Effector memory CD8-positive, alpha-beta T cell (primary cell): ENCODE results near the gene TM9SF4.

Experiments used
- ATAC-seq: fragments of 150-1000 bp; cut with Tn5 transposase; replicated peaks from 2 replicates; pipeline ENCODE4 v1.10.0; 2021; ENCODE audit warnings: mild to moderate bottlenecking, moderate library complexity
- DNase-seq, 3 experiments: peaks; one replicate each; pipeline ENCODE4 v3.0.0; 2021
- H3K27ac Mint-ChIP-seq, 2 donors: one replicate each; pipeline ENCODE4 v1.8.0; 2022; ENCODE audit warnings: mild to moderate bottlenecking in 2 of 2, mixed read lengths in 2 of 2, moderate library complexity in 2 of 2
- H3K27me3 Mint-ChIP-seq, 2 donors: one replicate each; pipeline ENCODE4 v1.8.0; 2022; ENCODE audit warnings: mixed read lengths in 2 of 2
- H3K36me3 Mint-ChIP-seq: one replicate; pipeline ENCODE4 v1.8.0; 2022; ENCODE audit warnings: mild to moderate bottlenecking, moderate library complexity, mixed read lengths; ENCODE audit not compliant: insufficient read depth
- H3K4me1 Mint-ChIP-seq, 2 donors: one replicate each; pipeline ENCODE4 v1.8.0; 2022; ENCODE audit warnings: low read depth in 2 of 2, mixed read lengths in 2 of 2
- H3K4me3 Mint-ChIP-seq, 2 donors: one replicate each; pipeline ENCODE4 v1.8.0; 2022; ENCODE audit warnings: mild to moderate bottlenecking in 2 of 2, mixed read lengths in 2 of 2, moderate library complexity in 2 of 2
- H3K9me3 Mint-ChIP-seq, 2 donors: one replicate each; pipeline ENCODE4 v1.8.0; 2022; ENCODE audit warnings: mixed read lengths in 2 of 2
- total RNA-seq, 9 experiments: gene quantifications; one replicate each; lab custom pipeline; 2026; lab: John Stamatoyannopoulos, UW

Gene TM9SF4
- total RNA-seq = 43.0 to 74.3 (median 63.7) reads per million in 9 experiments

DNA sequence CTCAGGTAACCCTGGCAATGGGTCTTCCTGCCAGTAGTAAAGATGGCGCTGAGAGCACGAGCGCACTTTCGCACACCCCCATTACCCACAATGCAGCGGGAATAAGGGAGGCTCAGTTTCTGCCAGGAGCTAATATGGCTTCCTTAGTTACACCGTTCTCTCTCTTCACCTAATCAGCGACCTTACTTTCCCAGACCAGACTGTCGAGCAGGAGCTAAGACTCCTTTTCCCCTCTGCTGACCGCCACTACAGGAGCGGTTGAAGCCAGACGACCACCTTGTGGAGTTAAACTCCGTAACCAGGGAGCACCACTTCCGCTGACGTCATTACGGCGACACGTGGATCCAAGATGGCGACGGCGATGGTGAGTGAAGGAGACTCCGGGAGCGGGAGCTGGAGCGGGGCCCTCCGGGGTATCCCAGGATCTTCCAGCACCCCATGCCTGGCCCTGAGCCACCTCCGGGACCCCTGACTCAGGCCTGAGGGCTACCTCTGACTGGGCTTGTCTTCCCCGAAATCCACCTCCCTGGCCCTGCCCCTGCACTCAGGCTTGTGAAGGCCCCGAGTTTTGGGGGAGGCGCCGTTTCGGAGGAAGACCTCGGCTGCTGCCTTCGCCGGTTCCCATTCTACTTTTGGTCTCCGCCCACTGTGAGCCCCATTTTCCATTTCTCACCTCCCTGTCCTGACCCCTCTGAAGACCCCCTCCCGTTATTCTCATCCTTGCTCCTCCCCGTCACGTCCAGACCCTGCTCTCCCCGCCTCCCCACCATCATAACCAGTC lies at the start of gene TM9SF4:
Gene TM9SF4, plus strand, starts transcription at position 323 of the 781 bp plus-strand sequence. Its CDS starts 27 bp downstream, at position 350.
- DNase-seq (peak; percentile 88 to 93 (median 89)), ATAC-seq (peak; percentile 88)
- Mint-ChIP-seq H3K27ac (peak within 1 kb of the TSS; percentile 99), H3K4me3 (peak within 1 kb of the TSS; percentile 86 to 94), H3K27me3 (no peaks in the 10 kb centered on the region), H3K9me3 (no peaks in the 10 kb centered on the region), H3K36me3 (peaks cover 23% of the 10 kb centered on the region), H3K4me1 (peaks cover 24 to 40% of the 10 kb centered on the region in 2 donors)

DNA sequence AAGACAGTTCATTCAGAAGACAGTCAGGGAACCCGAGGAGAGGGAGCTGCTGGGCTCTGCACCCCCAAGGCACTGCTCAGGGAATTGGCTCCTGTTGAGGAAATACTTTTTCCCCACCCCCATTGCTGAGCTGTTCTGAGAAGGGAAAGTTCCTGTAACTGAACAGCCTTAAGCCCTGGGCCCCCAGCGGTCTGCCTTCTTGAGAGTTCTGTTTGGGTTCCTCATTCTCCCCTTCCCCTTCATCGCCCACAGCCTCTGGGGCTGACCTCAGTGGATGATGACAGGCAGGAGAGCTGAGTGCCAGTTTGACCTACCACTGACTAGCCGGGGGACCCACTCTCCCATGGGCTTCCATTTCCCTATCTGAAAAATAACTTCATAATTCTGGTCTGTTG lies 46.7 kb upstream of the TM9SF4 start:
- Mint-ChIP-seq H3K27me3 (peaks cover 50 to 89% of the 10 kb centered on the region in 2 donors), H3K4me3 (no peak overlapping the region), H3K27ac (no peak overlapping the region), H3K36me3 (no peaks in the 10 kb centered on the region), H3K9me3 (no peaks in the 10 kb centered on the region), H3K4me1 (no peaks in the 10 kb centered on the region)
- ATAC-seq (peak; percentile 43), DNase-seq (no peak)

DNA sequence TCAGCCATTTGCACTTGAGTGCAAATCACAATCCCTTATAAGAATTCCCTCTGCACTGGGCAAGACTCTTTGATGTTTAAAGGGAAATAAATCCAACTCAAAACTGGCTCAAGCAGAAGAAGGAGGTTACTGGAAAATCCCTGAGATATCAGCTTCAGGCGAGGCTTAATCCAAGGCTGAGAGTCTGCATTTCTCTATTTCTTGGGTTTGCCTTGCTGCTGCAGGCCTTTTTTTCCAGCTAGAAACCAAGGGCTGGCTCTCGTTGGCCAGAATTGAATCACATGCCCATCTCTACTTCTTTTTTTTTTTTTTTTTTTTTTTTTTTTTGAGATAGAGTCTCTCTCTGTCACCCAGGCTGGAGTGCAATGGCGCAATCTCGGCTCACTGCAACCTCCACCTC lies 45.8 kb upstream of the TM9SF4 start:
- H3K36me3 Mint-ChIP-seq = no peaks in the 10 kb centered on the region
- H3K4me3 Mint-ChIP-seq = no peak overlapping the region
- DNase-seq = no peak
- no peak for ATAC-seq
- H3K27ac Mint-ChIP-seq = no peak overlapping the region
- no peaks in the 10 kb centered on the region for H3K9me3 Mint-ChIP-seq
- H3K27me3 Mint-ChIP-seq = peaks cover 45 to 80% of the 10 kb centered on the region in 2 donors
- no peaks in the 10 kb centered on the region for H3K4me1 Mint-ChIP-seq

DNA sequence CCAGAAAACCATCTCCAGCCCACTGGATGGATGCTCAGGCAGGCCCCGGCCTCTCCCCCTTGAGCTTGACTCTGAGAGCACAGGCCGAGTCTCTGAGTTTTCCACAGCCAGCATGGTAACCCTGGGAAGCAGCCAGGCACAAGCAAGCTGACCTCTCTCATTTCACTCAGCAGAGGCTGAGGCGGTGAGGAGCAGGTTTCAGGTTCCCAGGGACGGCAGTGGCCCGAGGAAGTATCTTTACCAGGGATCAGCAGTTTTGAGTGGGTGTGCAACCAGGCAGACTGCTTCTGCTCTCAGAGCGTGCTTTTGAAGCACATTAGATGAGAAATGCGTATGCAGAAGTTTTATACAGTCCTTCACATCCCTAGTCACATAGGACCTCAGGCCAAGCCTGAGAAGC lies 44.8 kb upstream of the TM9SF4 start:
- Mint-ChIP-seq H3K36me3 (no peaks in the 10 kb centered on the region), H3K27ac (no peak overlapping the region), H3K9me3 (no peaks in the 10 kb centered on the region), H3K27me3 (peaks cover 36 to 71% of the 10 kb centered on the region in 2 donors), H3K4me3 (no peak overlapping the region), H3K4me1 (no peaks in the 10 kb centered on the region)
- DNase-seq (no peak), ATAC-seq (no peak)

GRCh38 chr20:32067234-32067821 lies 42.2 kb upstream of the TM9SF4 start:
- Mint-ChIP-seq H3K36me3 (no peaks in the 10 kb centered on the region), H3K4me3 (no peak overlapping the region), H3K9me3 (no peaks in the 10 kb centered on the region), H3K4me1 (no peaks in the 10 kb centered on the region), H3K27me3 (peaks cover 27 to 71% of the 10 kb centered on the region in 2 donors), H3K27ac (no peak overlapping the region)
- DNase-seq (no peak), ATAC-seq (no peak)

- Mint-ChIP-seq H3K9me3 (no peaks in the 10 kb centered on the region), H3K4me1 (no peaks in the 10 kb centered on the region), H3K36me3 (no peaks in the 10 kb centered on the region), H3K4me3 (no peak overlapping the region), H3K27me3 (peaks cover 23 to 67% of the 10 kb centered on the region in 2 donors), H3K27ac (no peak overlapping the region)
- no peak for ATAC-seq
- no peak for DNase-seq
Observed at GRCh38 chr20:32068174-32068573, 41.3 kb upstream of the TM9SF4 start.

DNA sequence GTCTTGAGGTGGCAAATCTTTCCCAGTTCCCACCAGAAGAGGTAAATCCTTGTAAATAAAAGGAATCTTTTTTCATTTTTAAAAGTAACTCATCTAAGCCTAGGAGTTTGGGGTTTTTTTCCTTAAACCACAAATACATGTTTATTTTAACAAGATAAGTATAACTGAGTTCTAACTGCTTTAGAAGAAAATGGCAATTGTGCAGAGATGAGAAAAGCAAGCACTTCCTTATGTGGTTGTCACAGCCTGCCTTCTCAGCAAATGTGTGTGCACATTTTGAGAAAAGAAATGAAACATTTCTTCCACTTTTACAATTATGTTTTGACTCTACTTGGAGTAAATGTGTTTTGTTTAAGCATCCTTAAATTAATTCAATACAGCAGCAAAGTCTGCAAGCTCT lies 39.8 kb upstream of the TM9SF4 start:
- no peaks in the 10 kb centered on the region for H3K36me3 Mint-ChIP-seq
- no peak overlapping the region for H3K27ac Mint-ChIP-seq
- peaks cover 24 to 64% of the 10 kb centered on the region in 2 donors for H3K27me3 Mint-ChIP-seq
- no peaks in the 10 kb centered on the region for H3K4me1 Mint-ChIP-seq
- no peak for ATAC-seq
- no peak for DNase-seq
- H3K9me3 Mint-ChIP-seq = no peaks in the 10 kb centered on the region
- H3K4me3 Mint-ChIP-seq = no peak overlapping the region

DNA sequence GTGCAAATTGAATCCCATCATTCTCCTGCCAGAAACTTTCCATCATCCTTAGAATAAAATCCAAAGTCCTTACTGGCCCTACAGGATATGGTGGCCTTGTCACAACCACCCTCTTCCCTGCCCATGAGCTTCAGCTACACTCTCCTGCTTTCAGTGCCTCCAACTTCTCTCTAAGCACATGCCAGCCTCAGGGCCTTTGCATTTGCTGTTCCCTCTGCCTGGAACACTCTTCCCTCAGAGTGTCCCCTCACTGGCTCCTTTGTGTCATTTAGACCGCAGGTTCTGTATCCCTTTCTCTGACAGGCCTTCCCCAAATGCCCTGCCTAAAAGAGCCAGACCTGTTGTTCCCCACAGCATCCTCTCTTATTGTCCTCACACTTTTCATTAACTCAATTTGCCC lies 39.2 kb upstream of the TM9SF4 start:
- Mint-ChIP-seq H3K27ac (no peak overlapping the region), H3K36me3 (no peaks in the 10 kb centered on the region), H3K9me3 (no peaks in the 10 kb centered on the region), H3K4me1 (no peaks in the 10 kb centered on the region), H3K27me3 (peaks cover 29 to 68% of the 10 kb centered on the region in 2 donors), H3K4me3 (no peak overlapping the region)
- no peak for ATAC-seq
- DNase-seq = no peak

DNA sequence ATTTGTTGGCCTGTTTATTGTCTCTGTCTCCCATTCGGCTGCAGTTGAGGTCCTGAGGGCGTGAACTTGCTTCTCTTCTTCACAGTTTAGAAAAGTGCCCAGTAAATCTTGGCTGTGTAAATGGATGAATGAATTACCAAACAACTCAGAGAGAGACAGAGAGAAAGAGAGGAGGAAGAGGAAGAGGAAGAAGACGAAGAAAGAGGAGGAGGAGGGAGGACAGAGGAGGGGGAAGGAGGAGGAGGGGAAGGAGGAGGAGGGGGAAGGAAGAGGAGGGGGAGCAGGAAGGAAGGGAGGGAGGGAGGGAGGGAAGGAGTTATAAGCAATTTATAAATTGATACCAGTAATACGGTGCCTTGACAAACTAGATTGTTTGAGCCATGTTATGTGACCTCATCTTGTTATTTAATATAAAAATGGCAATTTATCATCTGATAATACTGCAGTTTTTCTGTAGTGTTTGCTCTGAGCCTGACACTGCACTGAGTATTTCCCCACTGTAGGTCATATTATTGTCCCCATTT lies 38.8 kb upstream of the TM9SF4 start:
- Mint-ChIP-seq H3K4me3 (no peak overlapping the region), H3K36me3 (no peaks in the 10 kb centered on the region), H3K9me3 (no peaks in the 10 kb centered on the region), H3K27ac (no peak overlapping the region), H3K27me3 (peaks cover 34 to 70% of the 10 kb centered on the region in 2 donors), H3K4me1 (no peaks in the 10 kb centered on the region)
- DNase-seq = no peak
- no peak for ATAC-seq

DNA sequence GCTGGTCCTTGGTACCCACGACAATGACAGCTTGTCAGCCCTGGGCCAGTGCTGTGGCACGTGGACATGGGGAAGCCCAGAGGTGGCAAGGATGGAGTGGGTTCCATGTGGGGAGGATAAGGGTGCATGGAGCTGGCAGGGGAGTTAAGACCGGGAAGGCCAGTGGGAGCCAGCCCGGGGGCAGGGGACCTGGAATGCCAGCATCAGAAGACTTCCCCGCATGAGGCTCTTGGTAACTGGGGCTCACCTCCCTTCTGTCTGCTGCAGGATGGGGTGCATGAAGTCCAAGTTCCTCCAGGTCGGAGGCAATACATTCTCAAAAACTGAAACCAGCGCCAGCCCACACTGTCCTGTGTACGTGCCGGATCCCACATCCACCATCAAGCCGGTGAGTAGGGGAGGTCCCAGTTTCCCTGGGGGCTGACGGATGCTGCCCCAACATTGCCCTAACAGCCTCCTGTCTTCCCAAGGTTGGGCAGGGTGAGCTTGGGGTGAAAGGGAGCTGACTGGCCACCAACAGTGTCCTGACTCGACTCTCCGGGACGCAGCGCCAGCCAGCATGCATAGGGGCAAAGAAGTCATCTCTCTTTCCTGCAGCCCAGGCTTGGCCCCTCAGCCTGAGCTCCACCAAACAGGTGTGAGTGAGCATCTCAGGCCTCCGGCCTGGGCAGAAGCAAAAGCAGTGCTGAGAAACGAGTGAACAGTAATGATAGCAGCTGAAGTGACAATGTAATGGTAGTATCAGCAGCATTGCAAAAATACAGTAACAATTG lies 37.9 kb upstream of the TM9SF4 start:
- ATAC-seq (no peak), DNase-seq (no peak)
- Mint-ChIP-seq H3K36me3 (no peaks in the 10 kb centered on the region), H3K4me3 (no peak overlapping the region), H3K27me3 (peaks cover 34 to 70% of the 10 kb centered on the region in 2 donors), H3K4me1 (no peaks in the 10 kb centered on the region), H3K9me3 (no peaks in the 10 kb centered on the region), H3K27ac (no peak overlapping the region)

DNA sequence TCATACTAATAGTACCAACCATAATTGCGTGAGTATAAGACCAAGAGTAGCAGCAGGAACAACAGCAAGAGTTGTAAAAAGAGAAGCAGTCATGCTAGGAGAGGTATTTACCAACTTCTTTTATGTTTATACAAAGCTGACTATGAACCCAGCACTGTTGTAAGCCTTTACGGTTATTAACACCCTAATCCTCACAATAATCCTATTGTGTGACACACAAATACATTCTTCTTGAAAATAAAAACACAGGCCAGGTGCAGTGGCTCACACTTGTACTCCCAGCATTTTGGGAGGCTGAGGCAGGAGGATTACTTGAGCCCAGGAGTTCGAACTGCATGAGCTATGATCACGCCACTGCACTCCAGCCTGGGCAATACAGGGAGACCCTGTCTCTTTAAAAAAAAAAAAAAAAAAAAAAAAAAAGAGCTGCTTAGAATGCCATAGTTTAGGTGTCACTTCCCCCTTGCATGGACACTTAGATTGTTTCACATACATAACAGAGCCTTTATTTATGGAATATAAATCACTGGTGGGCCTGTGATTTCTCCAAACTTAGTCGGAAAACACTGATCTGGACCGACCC lies 37.3 kb upstream of the TM9SF4 start:
- H3K4me3 Mint-ChIP-seq = no peak overlapping the region
- ATAC-seq = no peak
- no peaks in the 10 kb centered on the region for H3K4me1 Mint-ChIP-seq
- no peak for DNase-seq
- no peaks in the 10 kb centered on the region for H3K36me3 Mint-ChIP-seq
- no peak overlapping the region for H3K27ac Mint-ChIP-seq
- no peaks in the 10 kb centered on the region for H3K9me3 Mint-ChIP-seq
- H3K27me3 Mint-ChIP-seq = peaks cover 30 to 70% of the 10 kb centered on the region in 2 donors

DNA sequence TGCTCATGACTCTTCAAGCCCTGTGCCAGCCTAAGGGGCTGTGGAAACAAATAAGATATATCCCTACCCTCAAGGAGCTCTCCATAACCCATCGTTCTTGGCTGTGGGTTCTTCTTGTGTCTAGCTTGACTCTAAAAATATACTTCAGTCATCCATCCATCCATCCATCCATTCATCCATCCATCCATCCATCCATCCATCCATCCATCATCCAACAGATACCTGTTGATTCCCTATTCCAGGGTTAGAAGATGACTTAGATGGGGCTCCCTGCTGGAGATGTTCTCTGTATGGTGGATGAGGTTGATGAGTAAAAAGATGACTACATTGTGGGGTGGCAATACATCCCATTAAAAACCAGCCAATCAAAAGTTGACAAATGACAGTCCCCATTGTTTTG lies 34.0 kb upstream of the TM9SF4 start:
- DNase-seq (no peak), ATAC-seq (no peak)
- Mint-ChIP-seq H3K27ac (no peak overlapping the region), H3K36me3 (no peaks in the 10 kb centered on the region), H3K9me3 (no peaks in the 10 kb centered on the region), H3K4me1 (no peaks in the 10 kb centered on the region), H3K27me3 (peaks cover 33 to 84% of the 10 kb centered on the region in 2 donors), H3K4me3 (no peak overlapping the region)

DNA sequence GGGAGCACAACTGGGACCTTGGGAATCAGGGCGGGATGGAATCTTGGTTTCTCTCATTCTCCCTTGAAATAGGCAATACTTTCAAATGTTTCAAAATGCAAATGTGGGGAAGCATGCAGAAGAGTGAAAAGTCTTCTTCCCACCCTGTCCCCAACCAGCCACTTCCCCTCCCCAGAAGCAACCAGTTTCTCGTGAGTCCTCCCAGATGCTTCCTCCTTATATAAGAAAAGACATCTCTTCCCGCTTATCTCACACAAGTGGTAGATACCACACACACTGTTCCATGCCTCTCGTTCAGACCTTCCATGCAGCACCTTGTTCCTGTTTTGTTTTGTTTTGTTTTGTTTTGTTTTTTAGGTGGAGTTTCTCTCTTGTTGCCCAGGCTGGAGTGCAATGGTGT lies 32.3 kb upstream of the TM9SF4 start:
- H3K4me1 Mint-ChIP-seq = no peaks in the 10 kb centered on the region
- H3K27me3 Mint-ChIP-seq = peaks cover 44 to 84% of the 10 kb centered on the region in 2 donors
- H3K27ac Mint-ChIP-seq = no peak overlapping the region
- ATAC-seq (no peak), DNase-seq (no peak)
- H3K4me3 Mint-ChIP-seq = no peak overlapping the region
- H3K36me3 Mint-ChIP-seq = no peaks in the 10 kb centered on the region
- H3K9me3 Mint-ChIP-seq = no peaks in the 10 kb centered on the region
